HepG2 (cell line): ENCODE measurements around the gene DIPK1B. TPM values are rescaled to one million over a fixed set of nuclear protein-coding genes. Genes with fewer than 3 reads are reported as not detected.
"Not testable (repeated sequence)": the region's sequence is repeated elsewhere in the genome, so short reads cannot be mapped to it uniquely, and the experiment has no call there.

Source experiments
- ATAC-seq: fragments of 200-7000 bp; cut with Tn5 transposase; 3 replicates; pipeline ENCODE4 v1.9.1; 2020; ENCODE audit warnings: mild to moderate bottlenecking, moderate library complexity
- BruUV-seq: library from RNA; stranded (reverse); fragments of 400-500 nt; replicated peaks from 2 replicates; lab custom pipeline; 2021; lab: Mats Ljungman, UMichigan
- CTCF ChIA-PET: fragments of 300-600 bp; formaldehyde crosslinking; extraction: SDS; loops from one replicate; lab custom pipeline; 2021; ENCODE audit warnings: low total read pairs, inconsistent platforms, low intra/inter-chr PET ratio; lab: Yijun Ruan, JAX
- POLR2A ChIA-PET: fragments of 350-600 bp; sonication (Branson Sonifier 250); formaldehyde crosslinking; loops from one replicate; lab custom pipeline; 2020; ENCODE audit warnings: antibody characterized with exemption, inconsistent platforms; lab: Yijun Ruan, JAX
- DNase-seq: peaks from one replicate; pipeline ENCODE4 v3.0.0-alpha.2; 2015; ENCODE audit warnings: low spot score
- FAIRE-seq: peaks from 3 replicates; lab custom pipeline; 2011; peaks lifted over from hg19 to GRCh38; lab: Jason Lieb, UNC
- H2AFZ ChIP-seq: one replicate; pipeline ENCODE4 v1.6.1; 2011; ENCODE audit warnings: low read length, inconsistent platforms
- H3K27ac ChIP-seq: fragments of 300-600 bp; 3 replicates; pipeline ENCODE4 v1.8.0; 2011; ENCODE audit warnings: mixed run types, mild to moderate bottlenecking, mixed read lengths, low read length, inconsistent platforms; ENCODE audit not compliant: insufficient read depth; ENCODE audit errors: extremely low read length
- H3K27me3 ChIP-seq, 2 experiments: fragments of 200-600 bp in 1 of 2; 2 replicates in 1 of 2; 3 replicates in 1 of 2; pipeline versions ENCODE4 v1.6.0 to v1.8.0; 2011; ENCODE audit warnings: low read length in 2 of 2, mild to moderate bottlenecking in 2 of 2, moderate library complexity in 2 of 2, inconsistent platforms in 1 of 2; ENCODE audit not compliant: insufficient read depth in 2 of 2, control insufficient read depth in 1 of 2
- H3K36me3 ChIP-seq, 2 experiments: fragments of 200-600 bp in 1 of 2; replicated peaks in 1 of 2; 2 replicates in 1 of 2; 3 replicates in 1 of 2; pipeline versions ENCODE4 v1.5.1 to v1.8.0; 2011; ENCODE audit warnings: low read length in 2 of 2, inconsistent platforms in 1 of 2; ENCODE audit not compliant: insufficient read depth in 2 of 2, control insufficient read depth in 1 of 2
- H3K4me1 ChIP-seq: 2 replicates; pipeline ENCODE4 v1.5.1; 2012; ENCODE audit warnings: low read length, inconsistent platforms; ENCODE audit not compliant: insufficient read depth
- H3K4me2 ChIP-seq: 2 replicates; pipeline ENCODE4 v1.6.0; 2011; ENCODE audit warnings: low read depth, low read length, inconsistent platforms
- H3K4me3 ChIP-seq, 3 experiments: fragments of 200-600 bp in 1 of 3; sonication (generic), shearing (Covaris generic) in 1 of 3; replicated peaks in 1 of 3; 2 replicates each; pipeline ENCODE4 v1.5.1; 2011 to 2016; ENCODE audit warnings: low read length in 3 of 3, inconsistent platforms in 2 of 3, low read depth in 2 of 3, mild to moderate bottlenecking in 2 of 3, control low read depth in 1 of 3, mixed read lengths in 1 of 3; ENCODE audit not compliant: insufficient read depth in 1 of 3
- H3K79me2 ChIP-seq: one replicate; pipeline ENCODE4 v1.6.1; 2011; ENCODE audit warnings: low read length, inconsistent platforms; ENCODE audit not compliant: insufficient read depth
- H3K9ac ChIP-seq: 2 replicates; pipeline ENCODE4 v1.6.0; 2011; ENCODE audit warnings: mild to moderate bottlenecking, low read depth, low read length, inconsistent platforms; ENCODE audit not compliant: insufficient read depth
- H3K9me3 ChIP-seq: 2 replicates; pipeline ENCODE4 v1.5.1; 2012; ENCODE audit warnings: mild to moderate bottlenecking, low read length
- H4K20me1 ChIP-seq: 2 replicates; pipeline ENCODE4 v1.6.0; 2011; ENCODE audit warnings: inconsistent platforms, mild to moderate bottlenecking, low read length, moderate library complexity; ENCODE audit not compliant: insufficient read depth
- ESRRA ChIP-seq: sonication (generic); formaldehyde crosslinking; IDR thresholded peaks from 2 replicates; pipeline ENCODE4 v1.5.1; 2020; ENCODE audit warnings: mild to moderate bottlenecking, low read depth, missing genetic modification reagents
- HINFP ChIP-seq: sonication (generic); formaldehyde crosslinking; IDR thresholded peaks from 2 replicates; pipeline ENCODE4 v1.4.0; 2020; ENCODE audit warnings: low read depth, mild to moderate bottlenecking, missing genetic modification reagents
- HNRNPH1 ChIP-seq: fragments of 200-400 bp; formaldehyde crosslinking; optimal IDR thresholded peaks from 2 replicates; pipeline ENCODE3; 2017; ENCODE audit warnings: mild to moderate bottlenecking, low read depth, low read length
- RARA ChIP-seq: IDR thresholded peaks from 2 replicates; pipeline ENCODE4 v1.6.1; 2016; ENCODE audit warnings: missing genetic modification reagents, missing compliant biosample characterization
- REXO4 ChIP-seq: sonication (generic); formaldehyde crosslinking; IDR thresholded peaks from 2 replicates; pipeline ENCODE4 v1.8.0; 2022; ENCODE audit warnings: missing genetic modification reagents, mild to moderate bottlenecking, borderline replicate concordance
- TCF7 ChIP-seq: sonication (generic); IDR thresholded peaks from 2 replicates; pipeline ENCODE4 v1.6.1; 2016; ENCODE audit warnings: antibody characterized with exemption, low read depth
- TEAD2 ChIP-seq: sonication (generic); formaldehyde crosslinking; IDR thresholded peaks from 2 replicates; pipeline ENCODE4 v1.9.0; 2021; ENCODE audit warnings: missing genetic modification reagents
- ZNF121 ChIP-seq: sonication (generic); formaldehyde crosslinking; IDR thresholded peaks from 2 replicates; pipeline ENCODE4 v1.5.0; 2020; ENCODE audit warnings: mild to moderate bottlenecking, missing genetic modification reagents
- ZNF451 ChIP-seq: sonication (generic); formaldehyde crosslinking; IDR thresholded peaks from 2 replicates; pipeline ENCODE4 v1.5.0; 2020; ENCODE audit warnings: mild to moderate bottlenecking, missing genetic modification reagents
- ZNF550 ChIP-seq: sonication (generic); formaldehyde crosslinking; IDR thresholded peaks from 2 replicates; pipeline ENCODE4 v1.4.0; 2020; ENCODE audit warnings: mild to moderate bottlenecking, missing genetic modification reagents, borderline replicate concordance
- WGBS: methylation state at CpG from one replicate; pipeline ENCODE4 v1.1.6; 2017; ENCODE audit warnings: low lambda C conversion rate; 5-methylcytosine and 5-hydroxymethylcytosine counted together
- in situ Hi-C: cut with HindIII; loops from 2 replicates; pipeline ENCODE4 v1.10.0; 2017; ENCODE audit warnings: low pct_unique_long_range_greater_than_20kb; ENCODE audit not compliant: extremely low pct_ligation_motif_present
- intact Hi-C: fragments of 100-400 bp; cut with micrococcal nuclease; formaldehyde crosslinking; loops from one replicate; pipeline ENCODE4 v1.10.0; 2022; ENCODE audit not compliant: unreplicated experiment
- polyA plus RNA-seq, 8 experiments: library from polyadenylated mRNA; depleted of rRNA in 3 of 8; stranded (reverse) in 7 of 8; unstranded in 1 of 8; fragments of >200 nt; fragmentation: Illumina TruSeq in 4 of 8; extraction: Trizol in 4 of 8; gene quantifications; 2 replicates each; pipeline versions ENCODE4 v1.2.1 to v1.2.3, GENCODE V29; 2011 to 2016; ENCODE audit warnings: low read depth in 4 of 8, missing spikeins in 1 of 8, mixed read lengths in 1 of 8; ENCODE audit not compliant: insufficient read depth in 1 of 8
- total RNA-seq, 5 experiments: library from RNA; depleted of rRNA; stranded (reverse); fragments of >200 nt; fragmentation: Illumina TruSeq; extraction: Trizol; gene quantifications; 2 replicates each; pipeline ENCODE4 v1.2.3, GENCODE V29; 2016; ENCODE audit warnings: low read depth in 1 of 5
- TF ChIP-seq, protein P1 (sequence below): sonication (generic); formaldehyde crosslinking; IDR thresholded peaks from 2 replicates; pipeline ENCODE4 v1.5.1; 2020; ENCODE audit warnings: mild to moderate bottlenecking, missing genetic modification reagents, moderate library complexity

Gene DIPK1B
- total and polyA plus RNA-seq, 2 of the 13 experiments (the other 11 are each of a cell fraction or from before 2014, with no cell fraction given), result 0.18 to 3.9 TPM

GRCh38 chr9:136711219-136711648 lies 1.1 kb upstream of the DIPK1B start:
- intact Hi-C loops, H3K4me2 ChIP-seq, in situ Hi-C loops, H3K27ac ChIP-seq, POLR2A ChIA-PET, DNase-seq, H3K79me2 ChIP-seq, H3K9me3 ChIP-seq, FAIRE-seq, H3K9ac ChIP-seq, H3K4me3 ChIP-seq, H4K20me1 ChIP-seq, CTCF ChIA-PET, BruUV-seq, ATAC-seq, H3K36me3 ChIP-seq, H2AFZ ChIP-seq: not testable (repeated sequence)
- peak; percentile 60 for TF ChIP-seq ZNF121
- WGBS, result 18% methylated on average over 4 of the region's 4 CpGs
- H3K4me1 ChIP-seq, result peaks cover 29% of the 10 kb centered on the region
- H3K27me3 ChIP-seq, result peaks cover 11 to 54% of the 10 kb centered on the region in 2 experiments; a peak in 3 of 5 replicates

GRCh38 chr9:136712690-136713544 lies 545 bp downstream of the DIPK1B start:
- in situ Hi-C loops, result no loop called here
- no peaks in the 10 kb centered on the region for H3K9me3 ChIP-seq
- peak overlapping the region; percentile 43; the same call in 1 of the 2 replicates for H3K9ac ChIP-seq
- H2AFZ ChIP-seq, result no peak overlapping the region
- H3K27me3 ChIP-seq, result peaks cover 5 to 42% of the 10 kb centered on the region in 2 experiments; a peak in 3 of 5 replicates
- H4K20me1 ChIP-seq, result no peaks in the 10 kb centered on the region
- BruUV-seq, result no TSS peak
- no peak for FAIRE-seq
- H3K27ac ChIP-seq, result no peak overlapping the region
- 0% methylated on average over 1 of the region's 56 CpGs for WGBS
- peak; percentile 4; the same call in 2 of the 3 replicates for ATAC-seq
- H3K4me2 ChIP-seq, result peak overlapping the region; percentile 65
- intact Hi-C loops, result no loop called here
- no peaks in the 10 kb centered on the region for H3K79me2 ChIP-seq
- POLR2A ChIA-PET, result interaction anchor here (0.6 to 3.8 kb wide), 2 partner anchors 15 to 805 kb away, joined by 5 to 17 read pairs; partner anchors contain the start of gene CAMSAP1
- H3K36me3 ChIP-seq, result no peaks in the 10 kb centered on the region
- CTCF ChIA-PET, result no interaction called here
- H3K4me1 ChIP-seq, result peaks cover 27% of the 10 kb centered on the region
- peak overlapping the region; percentile 32 to 66 (median 54); a peak in 5 of 6 replicates for H3K4me3 ChIP-seq
- no peak for DNase-seq
- TF ChIP-seq HNRNPH1 (no peak), TEAD2 (CRISPR knock-in tag) (no peak), REXO4 (CRISPR knock-in tag) (no peak), TCF7 (no peak), ZNF550 (CRISPR knock-in tag) (0 out of 2 replicates have a peak, but pooled peaks have one; percentile 66), RARA (peak; percentile 35; the same call in 1 of the 2 replicates), HINFP (no peak), ZNF451 (CRISPR knock-in tag) (no peak), ESRRA (CRISPR knock-in tag) (peak; percentile 70)
- TF ChIP-seq, protein P1, sequence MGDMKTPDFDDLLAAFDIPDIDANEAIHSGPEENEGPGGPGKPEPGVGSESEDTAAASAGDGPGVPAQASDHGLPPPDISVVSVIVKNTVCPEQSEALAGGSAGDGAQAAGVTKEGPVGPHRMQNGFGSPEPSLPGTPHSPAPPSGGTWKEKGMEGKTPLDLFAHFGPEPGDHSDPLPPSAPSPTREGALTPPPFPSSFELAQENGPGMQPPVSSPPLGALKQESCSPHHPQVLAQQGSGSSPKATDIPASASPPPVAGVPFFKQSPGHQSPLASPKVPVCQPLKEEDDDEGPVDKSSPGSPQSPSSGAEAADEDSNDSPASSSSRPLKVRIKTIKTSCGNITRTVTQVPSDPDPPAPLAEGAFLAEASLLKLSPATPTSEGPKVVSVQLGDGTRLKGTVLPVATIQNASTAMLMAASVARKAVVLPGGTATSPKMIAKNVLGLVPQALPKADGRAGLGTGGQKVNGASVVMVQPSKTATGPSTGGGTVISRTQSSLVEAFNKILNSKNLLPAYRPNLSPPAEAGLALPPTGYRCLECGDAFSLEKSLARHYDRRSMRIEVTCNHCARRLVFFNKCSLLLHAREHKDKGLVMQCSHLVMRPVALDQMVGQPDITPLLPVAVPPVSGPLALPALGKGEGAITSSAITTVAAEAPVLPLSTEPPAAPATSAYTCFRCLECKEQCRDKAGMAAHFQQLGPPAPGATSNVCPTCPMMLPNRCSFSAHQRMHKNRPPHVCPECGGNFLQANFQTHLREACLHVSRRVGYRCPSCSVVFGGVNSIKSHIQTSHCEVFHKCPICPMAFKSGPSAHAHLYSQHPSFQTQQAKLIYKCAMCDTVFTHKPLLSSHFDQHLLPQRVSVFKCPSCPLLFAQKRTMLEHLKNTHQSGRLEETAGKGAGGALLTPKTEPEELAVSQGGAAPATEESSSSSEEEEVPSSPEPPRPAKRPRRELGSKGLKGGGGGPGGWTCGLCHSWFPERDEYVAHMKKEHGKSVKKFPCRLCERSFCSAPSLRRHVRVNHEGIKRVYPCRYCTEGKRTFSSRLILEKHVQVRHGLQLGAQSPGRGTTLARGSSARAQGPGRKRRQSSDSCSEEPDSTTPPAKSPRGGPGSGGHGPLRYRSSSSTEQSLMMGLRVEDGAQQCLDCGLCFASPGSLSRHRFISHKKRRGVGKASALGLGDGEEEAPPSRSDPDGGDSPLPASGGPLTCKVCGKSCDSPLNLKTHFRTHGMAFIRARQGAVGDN (CRISPR knock-in tag), result 0 out of 2 replicates have a peak, but pooled peaks have one; percentile 10
